Pons (tissue), 1 donor: ENCODE data around the gene UBAC1.
"Not testable (repeated sequence)": the region's sequence is repeated elsewhere in the genome, so short reads cannot be mapped to it uniquely, and the experiment has no call there.

Experiments used
- DNase-seq: peaks from one replicate; pipeline ENCODE4 v3.0.0-alpha.2; 2016; ENCODE audit warnings: low spot score

Gene UBAC1

DNA sequence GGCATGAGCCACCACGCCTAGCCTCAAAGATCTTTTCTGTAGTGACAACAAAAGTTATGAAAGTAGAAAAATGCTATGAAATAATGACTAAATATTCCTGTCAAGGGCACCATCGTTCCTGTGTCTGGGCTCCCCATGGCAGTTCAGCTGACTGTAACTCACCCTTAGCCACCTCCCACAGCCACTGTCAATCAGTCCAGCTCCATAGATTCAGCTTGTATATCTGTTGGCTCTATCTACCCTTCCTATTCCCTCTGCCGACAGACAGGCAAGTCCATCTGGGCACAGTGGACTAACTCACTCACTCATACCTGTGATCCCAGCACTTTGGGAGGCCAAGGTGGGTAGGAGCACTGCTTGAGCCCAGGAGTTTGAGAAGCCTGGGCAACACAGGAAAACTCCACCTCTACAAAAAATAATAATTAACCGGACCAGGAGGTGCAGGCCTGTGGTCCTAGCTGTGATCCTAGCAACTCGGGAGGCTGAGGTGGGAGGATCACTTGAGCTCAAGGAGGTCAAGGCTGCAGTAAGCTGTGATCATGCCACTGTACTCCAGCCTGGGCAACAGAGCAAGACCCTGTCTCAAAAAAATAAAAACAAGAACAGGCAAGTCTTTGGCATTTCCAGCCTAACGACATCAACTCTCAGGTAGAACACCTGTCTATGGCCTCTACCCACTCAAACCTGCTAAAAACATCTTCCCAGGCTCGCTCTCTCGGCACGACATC is 60.0 kb downstream of the UBAC1 start:
- DNase-seq, result no peak

DNA sequence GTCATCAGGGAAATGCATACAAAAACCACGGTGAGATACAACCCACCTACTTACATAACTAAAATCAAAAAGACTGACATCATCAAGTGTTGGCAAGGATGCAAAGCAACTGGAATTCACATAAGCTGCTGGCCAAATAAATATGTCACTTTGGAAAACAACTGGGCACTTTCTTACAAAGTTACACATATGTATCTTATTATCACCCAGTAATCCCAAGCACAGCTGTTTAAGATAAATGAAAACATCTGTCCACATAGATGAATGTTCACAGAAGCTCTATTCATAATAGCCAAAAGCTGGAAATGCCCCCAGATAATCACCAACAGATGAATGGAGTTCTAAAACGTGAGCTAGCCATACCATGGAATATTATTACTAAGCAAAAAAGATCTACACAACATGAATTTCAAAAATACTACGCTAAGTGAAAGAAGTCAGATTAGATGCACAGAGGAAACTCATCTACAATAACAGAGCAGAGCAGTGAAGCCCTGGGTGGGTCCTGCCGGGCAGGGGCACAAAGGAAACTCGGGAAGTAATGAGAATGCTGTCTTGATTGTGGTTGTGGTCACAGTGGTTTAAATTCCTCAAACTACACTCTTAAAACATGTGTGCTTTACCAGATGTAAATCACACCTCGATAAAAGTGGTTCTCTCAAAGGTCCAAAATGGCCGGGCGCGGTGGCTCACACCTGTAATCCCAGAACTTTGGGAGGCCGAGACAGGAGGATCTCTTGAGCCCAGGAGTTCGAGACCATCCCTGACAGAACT is 62.4 kb downstream of the UBAC1 start:
- DNase-seq, result no peak

DNA sequence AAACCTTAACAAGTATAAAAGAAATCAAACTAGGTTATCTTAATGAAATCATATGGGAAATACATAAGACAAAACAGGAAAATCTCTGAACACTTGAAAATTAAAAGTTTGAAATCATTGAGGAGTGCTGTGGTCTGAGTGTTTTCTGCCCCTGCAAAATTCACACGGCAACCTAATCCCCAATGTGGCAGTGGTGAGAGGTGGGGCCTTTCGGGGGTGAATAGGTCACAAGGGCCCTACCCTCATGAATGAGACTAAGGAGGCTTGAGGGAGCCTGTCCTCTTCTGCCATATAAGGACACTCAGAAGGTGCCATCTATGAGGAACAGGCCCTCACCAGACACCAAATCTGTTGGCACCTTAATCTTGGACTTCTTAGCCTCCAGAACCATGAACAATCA is 64.5 kb downstream of the UBAC1 start:
- DNase-seq, result no peak

DNA sequence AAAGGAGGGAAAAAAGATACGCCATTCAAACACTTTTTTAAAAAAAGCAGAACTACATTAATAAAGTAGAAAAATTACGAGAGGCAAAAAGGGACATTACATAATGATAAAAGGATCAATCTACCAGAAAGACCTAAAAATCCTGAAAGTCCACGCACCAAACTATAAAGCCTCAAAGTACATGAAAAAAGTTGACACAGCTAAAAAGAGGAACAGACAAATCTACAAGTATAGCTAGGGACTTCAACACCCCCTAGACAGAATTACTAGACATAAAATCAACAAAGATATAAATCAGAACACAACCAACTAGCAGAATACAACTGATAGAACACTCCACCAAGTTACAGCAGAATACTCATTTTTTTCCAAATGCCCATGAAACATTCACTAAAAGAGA is 65.0 kb downstream of the UBAC1 start:
- DNase-seq, result no peak

DNA sequence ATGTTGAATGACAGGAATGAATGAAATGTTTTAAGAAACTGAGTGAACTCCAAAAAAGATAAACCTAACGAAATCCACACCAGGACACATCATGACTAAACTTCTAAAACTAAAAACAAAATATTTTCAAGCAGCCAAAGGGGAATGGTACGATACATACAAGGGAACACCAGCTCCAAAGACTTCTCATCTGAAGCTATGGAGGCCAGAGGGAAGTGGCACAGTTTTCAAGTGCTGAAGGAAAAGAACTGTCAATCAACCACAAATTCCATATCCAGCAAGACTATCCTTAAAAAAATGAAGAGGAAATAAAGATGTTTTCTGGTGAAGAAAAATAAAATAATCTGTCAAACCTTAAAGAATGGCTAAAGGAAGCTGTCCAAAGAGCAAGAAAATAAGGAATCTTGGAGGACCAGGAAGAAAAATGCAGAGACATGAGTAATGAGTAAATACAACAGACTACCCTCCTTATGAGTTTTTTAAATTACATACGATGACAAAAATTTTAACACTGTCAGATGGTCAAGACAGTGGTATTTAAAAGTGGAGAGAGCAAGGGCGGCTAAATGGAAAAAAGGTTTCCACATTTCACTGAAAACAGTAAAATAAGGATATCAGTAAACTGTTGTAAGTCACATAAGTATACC is 65.8 kb downstream of the UBAC1 start:
- no peak for DNase-seq

DNA sequence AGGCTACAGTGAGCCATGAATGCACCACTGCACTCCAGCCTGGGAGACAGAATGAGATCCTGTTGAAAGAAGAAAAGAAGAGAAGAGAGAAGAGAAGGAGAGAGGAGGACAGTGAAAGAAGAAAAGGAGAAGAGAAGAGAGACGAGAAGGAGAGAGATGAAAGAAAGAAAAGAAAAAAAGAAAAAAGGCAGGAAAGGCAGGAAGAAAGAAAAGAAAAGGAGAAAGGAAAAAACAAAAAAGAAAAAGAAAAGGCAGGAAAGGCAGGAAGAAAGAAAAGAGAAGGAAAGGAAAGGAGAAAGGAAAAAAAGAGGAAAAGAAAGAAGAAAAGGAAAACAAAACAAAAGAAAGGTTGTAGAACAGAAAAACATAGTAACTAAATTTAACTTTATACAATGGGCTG is 68.1 kb downstream of the UBAC1 start:
- DNase-seq, result no peak

DNA sequence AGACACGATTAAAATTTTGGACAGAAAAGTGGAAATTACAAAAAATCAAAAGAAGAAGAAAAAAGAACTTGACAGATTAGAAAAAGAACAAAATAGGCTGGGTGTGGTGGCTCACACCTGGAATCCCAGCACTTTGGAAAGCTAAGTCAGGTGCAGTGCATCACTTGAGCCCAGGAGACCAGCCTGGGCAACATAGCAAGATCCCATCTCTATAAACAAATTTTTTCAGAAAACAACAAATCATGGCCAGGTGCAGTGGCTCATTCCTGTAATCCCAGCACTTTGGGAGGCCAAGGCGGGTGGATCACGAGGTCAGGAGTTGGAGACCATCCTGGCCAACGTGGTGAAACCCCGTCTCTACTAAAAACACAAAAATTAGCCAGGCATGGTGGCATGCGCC is 68.8 kb downstream of the UBAC1 start:
- DNase-seq, result not testable (repeated sequence)

DNA sequence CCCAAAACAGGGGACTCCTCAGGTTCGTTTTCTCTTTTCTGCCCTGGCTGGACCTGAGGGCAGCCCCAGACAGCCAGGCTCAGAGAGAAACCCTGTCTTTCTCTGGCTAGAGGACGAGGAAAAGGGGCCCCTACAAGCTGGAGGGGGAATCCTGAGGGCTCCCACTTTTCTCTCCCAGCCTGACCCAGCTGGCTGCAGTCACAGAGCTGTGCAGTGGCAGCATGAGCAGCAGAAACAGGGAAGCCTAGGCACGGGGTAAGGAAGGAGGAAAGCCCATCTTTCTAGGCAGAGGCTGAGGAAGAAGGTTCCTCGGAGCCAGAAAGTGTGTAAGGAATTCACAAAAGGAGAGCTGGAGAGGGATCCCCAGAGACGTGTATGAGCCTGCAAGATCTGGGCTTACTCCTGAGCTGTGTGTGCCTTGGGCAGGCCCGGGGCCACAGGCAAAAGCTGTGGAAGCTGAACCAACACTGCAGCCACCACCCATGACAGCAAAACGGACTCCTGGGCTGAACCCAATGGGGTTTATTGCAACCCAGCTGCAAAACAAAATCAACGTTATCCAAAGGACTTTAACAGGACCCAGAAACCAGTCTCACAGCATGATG is 70.0 kb downstream of the UBAC1 start:
- no peak for DNase-seq

DNA sequence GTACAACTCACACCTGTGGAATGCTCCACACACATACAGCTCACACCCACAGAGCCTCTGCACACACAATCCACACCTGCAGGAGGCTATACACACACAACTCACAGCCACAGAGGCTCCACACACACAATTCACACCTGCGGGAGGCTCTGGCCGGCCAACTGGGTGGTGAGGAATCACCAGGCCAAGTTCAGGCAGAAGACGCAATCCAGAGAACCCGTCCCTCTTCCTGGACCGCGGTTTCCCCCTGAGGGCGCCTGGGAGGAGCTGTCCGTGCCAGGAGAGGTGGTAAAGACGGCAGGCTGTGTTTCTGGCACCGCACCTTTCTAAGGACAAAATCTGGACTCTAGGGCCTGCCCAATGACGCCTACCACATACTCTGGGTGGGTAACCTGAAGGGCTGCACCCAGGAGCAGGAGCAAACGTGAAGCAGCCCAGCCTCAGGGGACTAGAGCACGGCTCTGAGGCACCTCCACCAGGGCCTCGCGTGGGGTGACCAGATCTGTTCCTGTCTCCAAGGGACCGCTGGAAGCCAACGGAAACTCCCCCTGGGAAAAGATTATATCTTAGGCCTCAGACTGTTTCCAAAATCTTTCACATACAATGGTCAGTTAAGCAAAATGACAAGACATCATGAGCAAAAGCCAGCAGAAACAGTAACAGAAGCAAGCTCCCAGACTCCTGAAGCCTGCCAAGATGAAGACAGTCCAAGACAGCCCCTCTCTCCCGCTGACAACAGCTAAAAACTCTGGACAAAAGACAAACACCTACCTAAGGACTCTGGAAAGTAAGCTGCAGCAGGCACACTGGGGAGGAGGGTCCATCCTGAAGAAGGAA is 70.8 kb downstream of the UBAC1 start:
- DNase-seq, result no peak

DNA sequence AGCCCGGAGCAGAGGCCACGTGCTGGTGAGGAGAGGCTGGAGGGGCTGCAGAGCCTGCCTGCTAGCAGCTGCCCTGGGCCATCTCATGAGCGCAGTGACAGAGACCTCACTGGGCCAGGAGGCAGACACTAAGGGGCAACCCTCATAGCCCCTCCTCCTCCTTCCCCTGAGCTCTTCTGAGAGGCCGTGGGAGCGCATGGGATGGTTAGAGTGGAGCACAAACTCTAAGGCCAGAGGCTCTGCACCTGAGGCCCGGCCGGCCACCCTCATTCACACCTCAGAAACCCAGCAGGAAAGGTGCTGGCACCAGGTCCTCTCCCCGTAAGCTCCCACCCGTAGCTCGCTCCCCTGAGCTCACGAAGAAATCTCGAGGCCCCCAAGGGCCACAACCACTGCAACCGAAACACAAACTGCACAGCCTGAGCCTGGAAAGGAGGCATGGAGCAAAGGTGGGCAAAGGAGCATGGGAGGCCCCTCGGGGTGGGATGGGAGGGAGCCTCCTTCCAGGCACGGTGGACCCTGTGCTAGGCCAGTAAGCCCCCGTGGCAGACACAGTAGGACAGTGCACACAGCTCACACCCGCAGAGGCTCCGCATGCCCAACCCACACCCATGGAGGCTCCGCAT is 71.5 kb downstream of the UBAC1 start:
- DNase-seq, result no peak

DNA sequence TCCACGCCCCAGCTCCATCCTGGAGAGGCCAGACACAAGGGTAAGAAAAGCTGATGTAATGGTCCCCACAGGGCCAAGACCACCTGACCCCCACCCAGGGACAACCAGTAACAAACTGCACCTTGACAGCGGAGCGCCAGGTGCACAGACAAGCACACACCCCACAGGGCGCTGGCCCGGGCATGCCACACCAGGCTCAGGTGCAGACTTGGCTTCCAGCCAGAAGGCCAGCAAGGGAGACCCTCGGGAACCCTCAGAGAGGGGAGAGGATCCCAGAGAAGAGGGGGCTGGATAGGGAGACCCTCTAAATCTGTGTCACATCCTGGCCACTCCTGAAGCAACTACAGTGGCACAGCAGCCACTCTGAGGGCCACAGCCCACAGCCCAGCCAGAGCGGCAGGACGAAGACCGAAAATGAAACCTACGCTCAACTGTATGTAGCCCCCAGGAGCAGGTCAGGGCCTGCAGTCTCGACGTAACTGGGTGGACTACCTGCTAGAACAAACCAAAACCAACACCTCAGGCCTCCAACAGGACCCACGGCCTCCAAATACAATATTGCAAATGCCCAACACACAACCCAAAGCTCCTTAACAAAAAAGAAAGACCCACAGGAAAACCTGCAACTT is 72.3 kb downstream of the UBAC1 start:
- DNase-seq, result no peak

DNA sequence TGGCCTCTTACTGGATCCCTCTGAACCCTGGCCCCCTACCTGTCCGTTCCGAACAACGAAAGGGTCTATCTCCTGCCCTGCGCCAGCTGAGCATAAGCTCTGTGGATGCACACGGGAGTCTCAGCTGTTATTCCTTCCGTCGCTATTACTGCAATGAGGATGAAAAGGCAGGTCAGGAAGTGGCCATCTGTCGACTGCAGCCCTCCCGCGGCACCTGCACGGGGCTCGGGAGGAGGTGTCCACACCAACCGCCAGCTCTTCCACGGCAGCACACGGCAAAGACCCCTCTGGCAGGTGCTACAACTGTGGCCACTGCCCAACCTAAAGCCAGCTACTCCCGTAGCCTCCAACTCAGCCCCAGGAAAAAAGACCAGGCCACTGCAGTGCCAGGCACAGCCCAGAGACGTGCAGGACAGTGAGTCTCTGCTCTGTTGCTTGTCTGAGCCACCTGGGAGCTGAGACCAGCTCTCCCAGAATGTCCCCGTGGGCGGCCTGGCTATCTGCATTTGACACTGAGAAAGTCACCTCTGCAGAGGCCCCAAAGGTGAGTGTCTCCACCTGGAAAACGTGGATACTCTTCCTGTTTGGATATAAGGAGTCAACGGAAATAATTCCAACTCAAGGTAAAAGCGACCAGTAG is 72.9 kb downstream of the UBAC1 start:
- DNase-seq, result no peak

DNA sequence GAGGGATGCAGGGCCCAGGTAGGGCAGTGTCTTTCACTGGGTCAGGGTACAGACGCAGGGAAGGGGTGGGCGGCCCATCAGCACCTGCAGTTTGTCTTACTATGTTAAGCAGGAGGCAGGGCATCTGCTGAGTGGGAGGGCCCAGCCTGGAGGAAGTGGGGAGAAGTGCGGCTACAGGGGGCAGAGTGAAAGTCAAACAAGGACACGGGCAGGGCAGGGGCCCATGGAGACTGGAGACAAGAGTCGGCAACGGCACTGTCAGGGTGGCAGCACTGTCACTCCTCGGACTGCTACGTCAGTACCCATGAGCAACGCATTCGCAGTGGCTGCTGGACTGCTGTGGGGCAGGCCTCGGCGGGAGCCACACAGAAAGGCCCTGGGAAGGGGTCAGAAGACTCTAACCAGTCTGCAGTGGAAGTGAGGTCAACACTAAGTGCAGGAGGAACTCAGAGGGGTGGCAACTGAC is 73.6 kb downstream of the UBAC1 start:
- peak; percentile 44 for DNase-seq

DNA sequence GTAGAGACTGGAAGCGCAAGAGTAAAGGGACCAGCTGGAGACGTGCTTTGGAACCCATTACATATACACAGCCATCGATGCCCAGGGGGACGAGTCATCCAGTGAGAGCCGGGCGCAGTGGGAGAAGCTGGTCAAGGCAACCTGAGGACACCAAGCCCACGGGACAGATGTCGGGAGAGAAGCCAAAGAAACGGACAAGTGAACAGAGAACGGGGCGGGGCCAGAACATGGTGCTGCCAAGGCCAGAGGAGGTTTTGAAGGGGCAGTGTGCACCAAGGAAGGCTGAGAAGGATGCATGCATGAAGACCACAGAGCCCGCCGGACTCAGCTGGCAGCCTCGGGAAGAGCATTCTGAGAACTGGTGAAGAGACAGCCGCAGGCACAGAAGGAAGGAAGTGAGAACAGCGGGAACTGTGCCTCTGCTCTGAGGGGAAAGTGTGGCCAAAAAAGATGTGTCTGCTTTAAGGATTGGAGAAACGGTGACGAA is 74.1 kb downstream of the UBAC1 start:
- DNase-seq, result peak; percentile 81

DNA sequence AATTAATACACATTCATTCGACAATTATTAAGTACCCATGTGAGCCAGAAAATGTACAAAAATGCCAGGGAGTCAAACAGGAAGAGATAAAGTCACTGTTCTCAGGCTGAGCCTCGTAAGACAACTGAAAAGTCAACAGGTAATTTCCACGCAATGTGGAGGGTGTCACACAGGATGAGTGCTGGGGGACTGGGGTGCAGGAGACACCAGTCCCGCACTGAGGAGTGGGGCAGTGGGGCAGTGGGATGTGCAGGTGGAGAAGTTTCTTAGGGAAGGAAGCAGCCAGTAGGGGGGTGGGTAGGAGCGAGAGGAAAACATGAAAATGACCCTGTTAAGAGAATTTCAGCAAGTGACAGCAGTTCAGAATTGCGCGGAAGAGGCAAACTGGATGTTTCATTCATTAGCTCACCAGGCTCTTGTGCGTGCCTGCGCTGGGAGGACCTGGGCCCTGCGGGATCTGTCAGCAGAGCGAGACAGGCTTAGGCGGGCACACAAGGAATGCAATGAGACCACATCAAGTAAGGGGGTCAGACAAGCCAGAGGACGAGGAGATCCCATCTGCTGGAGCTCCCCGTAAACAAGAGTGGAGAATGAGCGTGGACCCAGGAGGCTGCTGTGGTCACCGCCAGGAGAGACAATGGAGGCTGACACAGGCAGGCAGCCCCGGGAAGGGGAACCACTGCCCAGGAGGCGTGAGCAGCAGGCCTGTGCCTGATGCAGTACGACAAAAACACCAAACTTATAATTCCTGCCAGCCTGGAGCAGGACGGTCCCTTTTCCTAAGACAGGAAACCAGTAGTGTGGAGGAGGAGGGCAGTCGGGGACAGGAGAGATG is 74.8 kb downstream of the UBAC1 start:
- peak; percentile 71 for DNase-seq

DNA sequence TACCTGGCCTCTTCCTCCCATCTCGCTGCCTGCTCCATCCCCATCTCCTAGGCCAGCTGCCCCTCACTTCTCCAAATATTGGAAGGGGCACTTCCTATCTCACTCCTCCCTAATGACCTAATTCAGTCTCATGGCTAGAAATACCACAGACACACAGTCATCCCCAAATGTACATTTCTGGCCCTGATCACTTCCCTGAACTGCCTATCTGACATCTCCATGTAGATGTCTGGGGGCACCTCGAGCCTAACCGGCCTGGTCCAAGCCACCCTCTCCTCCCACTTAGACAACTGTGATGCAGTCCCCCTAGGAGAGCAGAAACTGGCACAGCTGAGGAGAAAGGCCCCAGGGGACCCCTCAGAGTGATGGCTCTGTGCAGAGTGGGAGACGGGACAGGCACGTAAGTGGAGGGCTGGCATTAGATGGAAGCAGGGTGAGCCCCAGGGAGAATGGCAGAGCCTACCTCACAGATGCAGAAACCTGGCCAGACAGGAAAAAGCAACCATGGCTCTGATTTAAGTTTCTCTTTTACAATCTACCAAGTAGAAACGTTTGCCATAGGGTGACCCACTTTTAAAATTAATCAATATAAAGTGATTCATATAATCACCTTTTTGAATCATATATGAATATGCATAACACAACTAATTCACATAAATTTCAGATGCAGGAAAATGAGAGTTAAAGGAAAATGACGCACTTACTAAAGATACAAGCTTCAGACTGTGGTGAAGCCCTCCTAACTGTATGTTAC is 75.9 kb downstream of the UBAC1 start:
- no peak for DNase-seq

DNA sequence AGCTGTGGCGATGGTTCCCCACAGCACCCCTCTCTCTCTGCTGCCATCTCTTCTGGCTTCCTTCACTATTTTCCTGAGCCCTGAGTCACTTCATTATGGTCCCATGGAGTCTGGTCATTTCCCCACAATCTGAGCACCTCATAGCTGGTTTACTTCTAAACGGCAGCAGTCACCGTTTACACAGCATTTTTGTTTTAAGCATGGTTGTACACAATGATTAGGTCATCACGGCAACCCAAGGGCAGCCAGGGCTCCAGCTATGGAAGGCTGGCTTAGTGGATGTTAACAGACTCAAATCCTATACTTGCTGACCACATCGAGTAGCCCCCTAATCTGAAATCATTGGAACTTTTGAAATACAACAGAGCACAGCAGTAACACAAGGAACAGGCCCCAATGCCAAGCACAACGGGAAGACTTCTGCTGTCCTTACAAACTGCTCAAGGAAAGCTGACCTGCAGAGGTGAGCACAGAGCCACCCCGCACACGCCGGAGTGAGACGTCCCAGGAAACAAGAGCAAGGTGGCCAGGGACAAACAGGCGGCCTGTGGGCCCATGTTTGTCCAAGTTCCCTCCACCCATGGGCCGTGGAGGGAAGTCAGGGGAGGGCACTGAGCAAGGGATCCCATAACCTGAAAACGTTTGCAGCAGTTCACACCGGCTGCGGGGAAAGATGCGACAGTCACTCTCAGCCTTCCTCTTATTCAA is 76.7 kb downstream of the UBAC1 start:
- DNase-seq, result peak; percentile 68
